ENCODE results near the gene HDAC4.

Gene HDAC4

GRCh38 chr2:239212121-239212928 lies 188.5 kb downstream of the HDAC4 start:
- DNase-seq = no peak

- DNase-seq = no peak
Measured at GRCh38 chr2:239211396-239212094, 189.3 kb downstream of the HDAC4 start.

GRCh38 chr2:239209783-239210182 lies 191.0 kb downstream of the HDAC4 start:
- no peak for DNase-seq

- DNase-seq = no peak
Measured at GRCh38 chr2:239208465-239209180, 192.2 kb downstream of the HDAC4 start.

- DNase-seq = no peak
Measured at GRCh38 chr2:239206851-239207250, 194.0 kb downstream of the HDAC4 start.

- DNase-seq = no peak
Measured at GRCh38 chr2:239206042-239206441, 194.8 kb downstream of the HDAC4 start.

GRCh38 chr2:239204876-239205468 lies 195.8 kb downstream of the HDAC4 start:
- DNase-seq = no peak

- DNase-seq = no peak
Measured at GRCh38 chr2:239204136-239204875, 196.5 kb downstream of the HDAC4 start.

GRCh38 chr2:239203443-239204135 lies 197.2 kb downstream of the HDAC4 start:
- no peak for DNase-seq

GRCh38 chr2:239202836-239203235 lies 198.0 kb downstream of the HDAC4 start:
- DNase-seq = no peak

- no peak for DNase-seq
Measured at GRCh38 chr2:239202343-239202742, 198.5 kb downstream of the HDAC4 start.

GRCh38 chr2:239201884-239202283 lies 198.9 kb downstream of the HDAC4 start:
- no peak for DNase-seq

- DNase-seq = no peak
Measured at GRCh38 chr2:239201531-239201876, 199.3 kb downstream of the HDAC4 start.

- DNase-seq = no peak
Measured at GRCh38 chr2:239200646-239201530, 199.9 kb downstream of the HDAC4 start.

- no peak for DNase-seq
Measured at GRCh38 chr2:239199041-239199768, 201.6 kb downstream of the HDAC4 start.

- no peak for DNase-seq
Measured at GRCh38 chr2:239198221-239198620, 202.6 kb downstream of the HDAC4 start.

- DNase-seq = no peak
Measured at GRCh38 chr2:239197146-239197545, 203.7 kb downstream of the HDAC4 start.

GRCh38 chr2:239196474-239197021 lies 204.3 kb downstream of the HDAC4 start:
- no peak for DNase-seq

GRCh38 chr2:239195992-239196391 lies 204.8 kb downstream of the HDAC4 start:
- no peak for DNase-seq

GRCh38 chr2:239195318-239195871 lies 205.4 kb downstream of the HDAC4 start:
- DNase-seq = no peak
